Retina (tissue), 1 donor: ENCODE results near the gene TMIGD2.
"Not testable (repeated sequence)": the region's sequence is repeated elsewhere in the genome, so short reads cannot be mapped to it uniquely, and the experiment has no call there.

Experiments used
- DNase-seq: peaks from one replicate; pipeline ENCODE4 v3.0.0-alpha.2; 2016

Gene TMIGD2

GRCh38 chr19:4302243-4302640 is at the start of gene TMIGD2:
TMIGD2 (minus strand) TSS chr19:4302389; CDS start chr19:4302385, 4 bp downstream.
- no peak for DNase-seq

GRCh38 chr19:4350726-4351125 is 48.5 kb upstream of the TMIGD2 start:
- no peak for DNase-seq

- DNase-seq, result no peak
Observed at GRCh38 chr19:4350111-4350510, 47.9 kb upstream of the TMIGD2 start.

- DNase-seq, result not testable (repeated sequence)
Observed at GRCh38 chr19:4349225-4349624, 47.0 kb upstream of the TMIGD2 start.

- no peak for DNase-seq
Observed at GRCh38 chr19:4347521-4347920, 45.3 kb upstream of the TMIGD2 start.

- DNase-seq, result no peak
Observed at GRCh38 chr19:4346020-4346383, 43.8 kb upstream of the TMIGD2 start.

- DNase-seq, result no peak
Observed at GRCh38 chr19:4345342-4346019, 43.3 kb upstream of the TMIGD2 start.

GRCh38 chr19:4343370-4344307 is 41.5 kb upstream of the TMIGD2 start, which contains the start of gene MPND:
MPND (plus strand) TSS chr19:4343562; CDS start chr19:4343594, 32 bp downstream.
- no peak for DNase-seq

- peak; percentile 96 for DNase-seq
Observed at GRCh38 chr19:4342615-4343369, 40.6 kb upstream of the TMIGD2 start.

- DNase-seq, result no peak
Observed at GRCh38 chr19:4342314-4342614, 40.1 kb upstream of the TMIGD2 start.

- DNase-seq, result no peak
Observed at GRCh38 chr19:4338441-4339355, 36.5 kb upstream of the TMIGD2 start, which contains the start of gene STAP2. STAP2 (minus strand) TSS chr19:4338827; CDS start chr19:4338753, 74 bp downstream.

GRCh38 chr19:4337906-4338440 is 35.8 kb upstream of the TMIGD2 start:
- DNase-seq, result no peak

GRCh38 chr19:4334929-4335570 is 32.9 kb upstream of the TMIGD2 start:
- no peak for DNase-seq

GRCh38 chr19:4329858-4330257 is 27.7 kb upstream of the TMIGD2 start:
- DNase-seq, result no peak

GRCh38 chr19:4328991-4329681 is 26.9 kb upstream of the TMIGD2 start:
- DNase-seq, result peak; percentile 27

- DNase-seq, result peak; percentile 94
Observed at GRCh38 chr19:4328243-4328990, 26.2 kb upstream of the TMIGD2 start.

- DNase-seq, result no peak
Observed at GRCh38 chr19:4327877-4328242, 25.7 kb upstream of the TMIGD2 start.

GRCh38 chr19:4327252-4327876 is 25.2 kb upstream of the TMIGD2 start:
- DNase-seq, result peak; percentile 69

GRCh38 chr19:4326837-4327251 is 24.7 kb upstream of the TMIGD2 start:
- DNase-seq, result peak; percentile 21
